Mesodermal cell (in vitro differentiated cells): ENCODE data around the gene ZFHX3.

Source experiments
- H3K27ac ChIP-seq: 2 replicates; pipeline ENCODE4 v1.7.0; 2013; ENCODE audit warnings: mild to moderate bottlenecking, low read depth, low read length, moderate library complexity; ENCODE audit not compliant: severe bottlenecking
- H3K36me3 ChIP-seq: 2 replicates; pipeline ENCODE4 v1.7.1; 2013; ENCODE audit warnings: mild to moderate bottlenecking, low read length, moderate library complexity; ENCODE audit not compliant: control insufficient read depth, insufficient read depth
- H3K4me1 ChIP-seq: one replicate; pipeline ENCODE4 v1.7.1; 2013; ENCODE audit warnings: mild to moderate bottlenecking, low read length; ENCODE audit not compliant: insufficient read depth, control insufficient read depth, poor library complexity, severe bottlenecking
- H3K4me3 ChIP-seq: 2 replicates; pipeline ENCODE4 v1.7.0; 2013; ENCODE audit warnings: low read length, control low read depth, mild to moderate bottlenecking; ENCODE audit not compliant: insufficient read depth, poor library complexity, severe bottlenecking; ENCODE audit errors: extremely low read depth
- H3K9me3 ChIP-seq: 2 replicates; pipeline ENCODE4 v1.7.1; 2013; ENCODE audit warnings: mild to moderate bottlenecking, low read length, moderate library complexity; ENCODE audit not compliant: control insufficient read depth
- WGBS, 2 experiments: methylation state at CpG; one replicate each; pipeline ENCODE4 v1.1.5; 2013; ENCODE audit warnings: missing lambda C conversion rate in 2 of 2; ENCODE audit not compliant: insufficient coverage in 2 of 2; 5-methylcytosine and 5-hydroxymethylcytosine counted together

Gene ZFHX3

DNA sequence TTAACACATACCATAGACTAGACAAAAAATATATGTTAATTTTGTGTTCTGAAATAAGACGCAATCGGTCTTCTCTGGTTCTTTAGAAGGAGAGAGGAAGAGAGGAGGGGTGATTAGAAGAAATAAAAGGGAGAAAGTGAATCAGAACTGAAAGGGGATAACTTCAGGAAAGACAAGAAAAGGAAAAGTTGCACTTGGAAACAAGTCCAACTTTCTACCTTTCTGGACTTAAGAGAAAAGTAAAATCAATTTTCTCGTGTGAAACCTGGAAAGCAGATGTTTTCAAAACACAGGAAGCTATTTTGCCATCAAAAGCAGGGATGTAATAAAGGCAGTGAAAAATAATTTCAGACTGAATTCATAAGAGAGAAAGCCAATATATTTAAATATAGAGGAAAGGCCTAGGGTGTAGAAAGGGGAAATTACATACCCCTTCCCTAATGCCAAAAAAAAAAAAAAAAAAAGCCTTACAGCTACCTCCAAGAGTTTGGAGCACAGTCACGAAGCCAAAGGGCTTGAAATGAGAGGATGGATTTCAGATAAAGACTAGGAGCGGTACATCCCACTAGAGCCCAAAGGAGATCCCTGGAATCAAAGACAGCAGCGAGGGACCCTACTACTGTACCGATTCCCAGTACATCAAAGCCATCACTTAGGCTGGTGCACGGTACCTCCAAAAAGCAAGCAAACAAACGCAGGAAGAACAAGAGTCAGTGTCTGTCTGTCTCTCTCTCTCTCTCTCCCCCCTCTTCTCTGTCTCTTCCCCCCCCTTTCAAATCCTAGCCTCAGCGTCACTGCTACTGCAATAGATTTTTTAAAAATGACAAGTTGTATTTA is 12.1 kb upstream of the ZFHX3 start:
- WGBS, 2 experiments: 4% methylated on average over 7 of the region's 10 CpGs
- H3K9me3 ChIP-seq: no peaks in the 10 kb centered on the region
- H3K4me3 ChIP-seq: no peak overlapping the region
- no peak overlapping the region for H3K27ac ChIP-seq
- no peaks in the 10 kb centered on the region for H3K36me3 ChIP-seq
- peaks cover 40% of the 10 kb centered on the region for H3K4me1 ChIP-seq

DNA sequence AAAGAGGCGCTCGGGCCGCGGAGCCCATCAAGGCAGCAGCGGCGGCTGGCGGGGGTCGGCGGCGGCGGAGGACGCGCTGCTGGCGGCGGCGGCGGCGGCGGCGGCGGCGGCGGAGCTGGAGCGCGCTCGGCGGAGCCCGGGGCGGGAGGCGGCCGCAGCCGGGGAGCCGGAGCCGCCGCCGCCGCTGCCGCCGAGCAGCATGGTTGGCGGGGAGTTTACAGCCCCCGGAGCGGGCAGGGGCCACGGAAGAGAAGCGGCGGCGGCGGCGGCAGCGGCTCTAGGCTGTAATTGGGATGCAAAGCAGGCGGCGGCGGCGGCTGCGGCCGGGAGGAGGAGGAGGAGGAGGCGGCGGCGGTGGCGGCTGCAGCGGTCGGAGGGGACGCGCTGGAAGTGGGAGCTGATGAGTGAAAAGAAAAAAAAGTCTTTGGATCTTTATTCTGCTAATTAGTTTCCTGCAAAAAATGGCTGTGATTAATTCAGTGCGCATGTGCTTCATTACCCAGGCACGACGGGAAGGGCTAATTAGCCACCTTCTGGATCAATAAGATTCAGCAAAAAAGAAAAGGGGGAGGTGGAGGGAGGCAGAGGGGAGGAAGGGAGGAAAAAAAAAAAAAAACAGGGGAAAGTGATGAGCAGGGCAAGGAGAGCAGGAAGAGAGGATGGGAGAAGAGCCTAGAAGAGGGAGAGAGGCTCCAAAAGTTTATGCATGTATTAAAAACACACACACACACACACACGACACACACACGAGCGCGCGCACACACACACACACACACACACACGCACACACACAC is 10.9 kb upstream of the ZFHX3 start:
- 0 to 1% methylated on average over 16 to 28 of the region's 72 CpGs for WGBS, 2 experiments
- peaks cover 43% of the 10 kb centered on the region for H3K4me1 ChIP-seq

GRCh38 chr16:73058221-73058615 is 10.3 kb upstream of the ZFHX3 start:
- 0 to 1% methylated on average over 32 to 36 of the region's 61 CpGs for WGBS, 2 experiments
- H3K4me3 ChIP-seq: peak overlapping the region; percentile 65

More for the DNA sequence above, 10.9 kb upstream of the ZFHX3 start:
- H3K9me3 ChIP-seq: no peaks in the 10 kb centered on the region
- H3K27ac ChIP-seq: peak overlapping the region; percentile 51
- H3K36me3 ChIP-seq: no peaks in the 10 kb centered on the region
- peak overlapping the region; percentile 65 for H3K4me3 ChIP-seq

DNA sequence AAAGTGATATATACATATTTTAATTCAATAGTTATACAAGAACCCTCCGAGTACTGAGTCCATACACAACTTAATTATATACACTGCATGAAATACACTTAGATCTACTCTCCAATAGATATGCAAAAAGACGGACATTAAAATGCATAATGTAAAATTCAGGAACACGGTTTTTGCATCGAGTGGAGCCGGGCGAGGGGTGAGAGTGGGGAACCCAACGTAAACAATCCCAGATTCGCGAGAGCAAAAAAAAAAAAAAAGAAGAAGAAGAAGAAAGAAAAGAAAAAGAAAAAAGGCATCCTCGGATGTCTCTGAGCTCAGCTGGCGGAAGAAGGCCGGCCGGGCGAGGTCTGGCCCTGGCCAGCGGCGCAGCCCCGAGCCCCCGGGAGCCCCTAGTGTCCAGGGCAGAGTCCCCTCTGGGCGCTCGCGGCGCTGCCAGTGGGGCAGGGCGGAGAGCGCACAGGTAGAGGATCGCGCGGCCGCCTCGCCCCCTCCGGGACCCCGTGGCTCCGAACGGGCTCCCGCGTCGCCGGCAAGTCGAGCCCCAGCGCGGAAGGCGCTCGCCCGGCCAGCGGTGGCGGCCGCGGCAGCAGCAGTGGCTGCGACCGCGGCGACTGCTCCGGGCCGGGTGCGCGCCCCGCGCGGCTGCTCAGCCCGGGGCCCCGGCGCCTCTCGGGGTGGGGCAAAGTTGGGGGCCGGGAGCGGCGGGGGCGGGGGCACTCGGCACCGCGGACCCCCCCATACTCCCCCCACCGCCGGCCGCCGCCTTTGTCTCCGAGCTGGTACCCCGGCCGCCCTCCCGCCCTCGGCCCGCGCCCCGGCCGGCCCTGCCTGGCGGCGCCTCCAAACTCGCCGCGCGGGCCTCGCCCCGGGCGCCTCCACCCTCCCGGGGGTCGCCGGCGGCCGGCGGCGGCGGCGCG is 9.6 kb upstream of the ZFHX3 start:
- Histone ChIP-seq H3K9me3 (no peaks in the 10 kb centered on the region), H3K36me3 (no peaks in the 10 kb centered on the region), H3K4me3 (peak overlapping the region; percentile 65), H3K27ac (no peak overlapping the region), H3K4me1 (peaks cover 50% of the 10 kb centered on the region)
- 1% methylated on average over 34 to 56 of the region's 101 CpGs for WGBS, 2 experiments

More at GRCh38 chr16:73058221-73058615, 10.3 kb upstream of the ZFHX3 start:
- Histone ChIP-seq H3K36me3 (no peaks in the 10 kb centered on the region), H3K27ac (peak overlapping the region; percentile 46), H3K9me3 (no peaks in the 10 kb centered on the region), H3K4me1 (peaks cover 44% of the 10 kb centered on the region)

DNA sequence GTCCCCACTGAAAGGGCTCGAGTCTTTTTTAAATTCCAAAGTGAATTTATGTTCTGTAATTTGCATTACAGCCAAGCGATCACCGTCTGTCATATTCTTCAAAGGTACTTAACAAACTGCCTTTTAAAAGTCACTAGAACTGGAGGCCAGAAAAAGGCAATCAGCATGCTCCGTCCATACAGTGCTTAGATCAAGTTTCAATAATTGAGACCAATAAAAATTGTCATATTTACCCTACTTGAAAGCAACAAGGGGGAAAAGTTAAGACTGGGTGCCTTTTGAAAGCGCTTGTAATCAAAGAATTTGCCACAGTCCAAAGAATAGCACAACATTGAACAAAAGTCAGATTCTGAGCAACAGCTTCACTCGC is 9.0 kb upstream of the ZFHX3 start:
- Histone ChIP-seq H3K27ac (no peak overlapping the region), H3K36me3 (no peaks in the 10 kb centered on the region), H3K4me3 (peak overlapping the region; percentile 65), H3K9me3 (no peaks in the 10 kb centered on the region), H3K4me1 (peaks cover 52% of the 10 kb centered on the region)
- WGBS, 2 experiments: 0 to 25% methylated on average over 1 to 2 of the region's 6 CpGs

DNA sequence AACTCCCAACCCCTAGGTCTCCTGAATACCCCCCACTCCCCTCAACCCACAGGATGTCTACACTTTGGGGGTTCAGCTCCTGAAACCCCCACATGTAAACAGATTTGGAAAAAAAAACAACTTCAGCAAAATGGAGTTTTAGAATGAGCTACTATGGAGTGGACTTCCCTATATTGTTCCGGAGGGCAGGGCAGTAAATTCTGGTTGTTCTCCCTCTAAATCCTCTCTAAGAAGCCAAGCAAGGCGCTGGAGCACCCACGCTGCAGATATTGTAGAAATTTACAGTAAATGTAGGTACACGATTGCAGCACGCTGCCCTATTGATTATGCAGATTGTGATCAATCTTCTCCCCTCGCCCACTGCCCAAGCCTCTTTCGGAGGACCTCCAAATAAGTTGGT is 8.5 kb upstream of the ZFHX3 start:
- Histone ChIP-seq H3K4me3 (peak overlapping the region; percentile 65), H3K4me1 (peaks cover 54% of the 10 kb centered on the region), H3K27ac (peak overlapping the region; percentile 19), H3K36me3 (no peaks in the 10 kb centered on the region), H3K9me3 (no peaks in the 10 kb centered on the region)
- WGBS, 2 experiments: 17 to 29% methylated on average over 1 of the region's 7 CpGs

DNA sequence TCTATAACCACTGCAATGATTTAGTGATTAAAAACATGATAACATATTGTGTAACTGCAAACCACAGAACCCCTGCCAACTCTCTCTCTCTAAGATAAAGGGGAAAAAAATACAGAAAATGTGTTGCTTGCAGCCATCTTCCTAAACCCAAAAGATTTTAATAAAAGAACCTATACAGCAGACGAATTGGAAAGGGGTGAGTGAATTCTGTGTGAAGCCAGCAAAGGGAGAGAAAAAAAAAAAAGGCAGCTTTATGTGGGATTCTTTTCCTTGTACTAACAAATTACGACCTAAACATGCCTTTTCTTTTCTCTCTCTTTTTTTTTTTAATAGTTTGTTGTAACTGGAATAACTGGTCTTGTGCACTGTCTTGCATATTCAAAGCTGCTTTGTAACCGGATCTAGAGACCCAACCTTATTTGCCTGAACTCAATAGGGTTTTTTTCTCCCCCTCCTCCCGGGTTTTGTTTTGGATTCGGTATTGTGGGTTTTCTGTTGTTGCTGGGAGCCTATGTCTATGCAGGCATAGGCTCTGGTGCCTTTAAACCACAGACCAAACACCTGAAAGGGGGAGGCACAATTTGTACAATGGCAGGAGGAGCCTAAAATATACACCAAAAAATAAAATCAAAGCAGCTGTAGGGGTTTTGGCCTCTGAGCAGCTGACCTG is 7.0 kb upstream of the ZFHX3 start:
- Histone ChIP-seq H3K4me1 (peaks cover 60% of the 10 kb centered on the region), H3K27ac (peak overlapping the region; percentile 19), H3K9me3 (no peaks in the 10 kb centered on the region), H3K36me3 (no peaks in the 10 kb centered on the region), H3K4me3 (peak overlapping the region; percentile 65)
- WGBS, 2 experiments: no CpG with 5 or more reads among the region's 5 CpGs

DNA sequence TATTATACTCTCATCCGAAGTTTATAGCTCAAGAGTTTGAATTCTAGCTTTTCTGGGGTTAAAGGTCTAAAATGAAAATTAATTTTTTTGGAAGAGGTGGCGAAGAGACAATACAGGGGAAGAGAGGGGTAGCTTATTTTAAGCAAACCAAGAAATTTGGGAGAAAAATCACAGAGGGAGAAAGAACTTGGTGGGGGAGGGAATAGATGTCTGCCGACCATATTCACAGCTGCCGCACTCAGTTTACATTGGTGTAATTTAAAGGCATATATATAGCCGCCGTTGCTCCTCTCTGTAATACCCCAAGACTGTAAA is 6.5 kb upstream of the ZFHX3 start:
- Histone ChIP-seq H3K36me3 (no peaks in the 10 kb centered on the region), H3K27ac (peak overlapping the region; percentile 19), H3K9me3 (no peaks in the 10 kb centered on the region), H3K4me3 (peak overlapping the region; percentile 9), H3K4me1 (peaks cover 65% of the 10 kb centered on the region)
- 15% methylated on average over 1 of the region's 6 CpGs; no CpG with 5 or more reads in 1 of the 2 experiments for WGBS, 2 experiments

- H3K36me3 ChIP-seq: no peaks in the 10 kb centered on the region
- no peak overlapping the region for H3K4me3 ChIP-seq
- WGBS, 2 experiments: no CpG with 5 or more reads among the region's 10 CpGs
- H3K4me1 ChIP-seq: peaks cover 68% of the 10 kb centered on the region
- H3K27ac ChIP-seq: peak overlapping the region; percentile 74
- no peaks in the 10 kb centered on the region for H3K9me3 ChIP-seq
These were observed 6.2 kb upstream of the ZFHX3 start for GRCh38 chr16:73054125-73054484.
